ENCODE results near the gene BCL2L11.
A peak's percentile ranks its signal among the peaks of the same experiment; 100 is the strongest.

Gene BCL2L11

DNA sequence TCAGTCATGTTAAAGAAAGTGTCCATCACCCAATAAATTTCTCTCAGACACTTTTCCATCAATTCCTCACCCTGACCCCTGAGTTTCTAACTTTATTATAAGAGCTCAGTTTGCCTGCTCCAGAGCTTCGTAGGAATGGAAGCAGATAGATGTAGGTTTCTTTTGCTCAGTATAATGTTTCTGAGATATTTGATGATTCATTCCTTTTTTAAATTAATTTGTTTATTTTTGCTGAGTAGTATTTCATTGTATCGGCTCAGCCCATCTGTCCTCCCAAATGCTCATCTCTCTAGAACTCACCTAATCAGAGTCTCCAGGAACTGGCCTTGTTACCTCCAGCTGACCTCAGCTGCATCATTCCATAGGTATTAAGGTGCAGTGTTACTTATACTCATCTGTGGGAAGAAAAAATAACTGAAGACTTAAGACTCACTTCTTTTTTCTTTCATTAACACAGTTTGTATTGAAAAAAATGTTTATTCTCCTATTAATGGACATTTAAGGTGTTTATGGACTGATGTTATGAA is 11.9 kb upstream of the BCL2L11 start:
- no peak for DNase-seq (ENCODE audit: low read depth)
- no peak overlapping the region for H3K4me3 ChIP-seq (ENCODE audit: low read depth, low read length)
- TF ChIP-seq, protein P1, sequence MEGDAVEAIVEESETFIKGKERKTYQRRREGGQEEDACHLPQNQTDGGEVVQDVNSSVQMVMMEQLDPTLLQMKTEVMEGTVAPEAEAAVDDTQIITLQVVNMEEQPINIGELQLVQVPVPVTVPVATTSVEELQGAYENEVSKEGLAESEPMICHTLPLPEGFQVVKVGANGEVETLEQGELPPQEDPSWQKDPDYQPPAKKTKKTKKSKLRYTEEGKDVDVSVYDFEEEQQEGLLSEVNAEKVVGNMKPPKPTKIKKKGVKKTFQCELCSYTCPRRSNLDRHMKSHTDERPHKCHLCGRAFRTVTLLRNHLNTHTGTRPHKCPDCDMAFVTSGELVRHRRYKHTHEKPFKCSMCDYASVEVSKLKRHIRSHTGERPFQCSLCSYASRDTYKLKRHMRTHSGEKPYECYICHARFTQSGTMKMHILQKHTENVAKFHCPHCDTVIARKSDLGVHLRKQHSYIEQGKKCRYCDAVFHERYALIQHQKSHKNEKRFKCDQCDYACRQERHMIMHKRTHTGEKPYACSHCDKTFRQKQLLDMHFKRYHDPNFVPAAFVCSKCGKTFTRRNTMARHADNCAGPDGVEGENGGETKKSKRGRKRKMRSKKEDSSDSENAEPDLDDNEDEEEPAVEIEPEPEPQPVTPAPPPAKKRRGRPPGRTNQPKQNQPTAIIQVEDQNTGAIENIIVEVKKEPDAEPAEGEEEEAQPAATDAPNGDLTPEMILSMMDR (IDR thresholded peaks at IDR 0.05; ENCODE audit: insufficient read depth, low read depth, low read length, missing control alignments) = no peak

DNA sequence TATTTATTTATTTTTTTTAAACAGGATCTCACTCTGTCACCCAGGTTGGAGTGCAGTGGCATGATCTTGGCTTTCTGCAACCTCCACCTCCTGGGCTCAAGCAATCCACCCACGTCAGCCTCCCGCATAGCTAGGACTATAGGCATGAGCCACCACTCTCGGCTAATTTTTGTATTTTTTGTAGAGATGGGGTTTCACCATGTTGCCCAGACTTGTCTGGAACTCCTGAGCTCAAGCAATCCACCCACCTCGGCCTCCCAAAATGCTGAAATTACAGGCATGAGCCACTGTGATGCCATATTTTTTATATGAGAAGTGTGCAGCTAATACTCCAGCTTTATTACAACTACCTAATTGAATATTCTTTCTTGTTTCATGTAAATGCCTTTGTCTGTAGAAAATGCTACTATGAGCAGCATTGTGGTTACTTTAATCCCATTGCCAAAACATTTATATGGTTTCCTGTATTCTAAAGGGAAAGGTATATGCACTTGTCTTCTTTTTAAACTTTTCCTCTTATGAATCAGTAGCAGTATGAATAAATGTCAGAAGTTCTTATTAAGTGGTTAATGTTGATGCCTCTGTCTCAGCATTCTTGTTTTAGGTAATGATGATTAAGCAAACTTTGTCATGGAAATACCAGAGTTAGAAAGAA is 9.5 kb upstream of the BCL2L11 start:
- TF ChIP-seq, protein P1 (IDR thresholded peaks at IDR 0.05; ENCODE audit: insufficient read depth, low read depth, low read length, missing control alignments) = no peak
- no peak for DNase-seq (ENCODE audit: low read depth)
- no peak overlapping the region for H3K4me3 ChIP-seq (ENCODE audit: low read depth, low read length)

DNA sequence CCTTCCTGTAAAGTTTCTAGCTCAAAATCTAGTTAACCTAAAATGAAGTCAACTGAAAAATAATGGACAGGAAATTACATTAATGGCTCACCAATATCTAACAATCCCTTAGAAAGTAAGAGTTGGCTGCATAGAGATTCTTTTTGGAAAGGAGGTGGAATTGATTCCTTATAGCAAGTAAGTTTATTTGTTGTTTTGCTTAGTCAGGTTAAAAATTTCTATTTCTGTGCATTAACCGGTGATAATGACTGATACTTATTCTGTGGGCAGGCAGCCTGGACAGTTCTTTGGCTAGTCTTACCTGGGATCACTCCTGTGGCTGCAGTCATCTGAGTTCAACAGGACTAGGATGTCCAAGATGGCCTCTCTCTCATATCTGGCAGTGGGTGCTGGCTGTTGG is 6.9 kb upstream of the BCL2L11 start:
- TF ChIP-seq, protein P1 (IDR thresholded peaks at IDR 0.05; ENCODE audit: insufficient read depth, low read depth, low read length, missing control alignments) = no peak
- no peak for DNase-seq (ENCODE audit: low read depth)
- H3K4me3 ChIP-seq (ENCODE audit: low read depth, low read length) = no peak overlapping the region

DNA sequence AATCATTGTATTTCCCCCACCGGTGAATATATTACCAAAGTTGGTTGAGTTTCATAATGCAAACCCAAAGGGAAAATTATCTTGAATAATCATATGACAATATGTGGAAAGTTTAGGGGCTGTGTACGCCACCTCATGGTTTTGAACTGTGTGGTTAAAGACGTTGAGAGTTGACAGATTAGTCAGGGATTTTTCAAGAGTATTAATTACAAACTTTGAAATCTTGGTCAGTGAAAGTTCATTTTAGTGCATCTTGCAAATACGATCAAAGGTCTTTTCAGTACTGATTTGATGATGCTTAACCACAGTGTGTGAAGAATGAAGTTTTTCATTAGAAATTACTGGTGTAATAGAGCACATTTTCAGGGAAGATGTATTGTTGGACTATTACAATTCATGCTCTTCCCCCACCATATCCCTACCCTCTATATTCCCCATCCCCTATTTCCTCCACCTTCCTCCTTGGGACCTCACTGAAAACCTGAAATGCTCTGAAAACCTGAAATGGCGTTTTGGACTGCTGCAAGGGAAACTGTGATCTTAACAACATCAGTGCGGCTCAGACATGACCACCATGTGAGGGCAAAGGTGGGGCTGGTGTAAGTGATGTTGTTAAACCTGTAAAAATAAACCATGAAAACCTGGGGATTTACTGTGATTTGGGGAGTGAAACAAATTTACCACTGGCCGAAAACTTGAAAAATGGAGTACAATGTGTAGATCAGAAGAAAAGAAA is 4.5 kb upstream of the BCL2L11 start:
- no peak overlapping the region for H3K4me3 ChIP-seq (ENCODE audit: low read depth, low read length)
- peak; percentile 74 for DNase-seq (ENCODE audit: low read depth)
- TF ChIP-seq, protein P1 (IDR thresholded peaks at IDR 0.05; ENCODE audit: insufficient read depth, low read depth, low read length, missing control alignments) = no peak

DNA sequence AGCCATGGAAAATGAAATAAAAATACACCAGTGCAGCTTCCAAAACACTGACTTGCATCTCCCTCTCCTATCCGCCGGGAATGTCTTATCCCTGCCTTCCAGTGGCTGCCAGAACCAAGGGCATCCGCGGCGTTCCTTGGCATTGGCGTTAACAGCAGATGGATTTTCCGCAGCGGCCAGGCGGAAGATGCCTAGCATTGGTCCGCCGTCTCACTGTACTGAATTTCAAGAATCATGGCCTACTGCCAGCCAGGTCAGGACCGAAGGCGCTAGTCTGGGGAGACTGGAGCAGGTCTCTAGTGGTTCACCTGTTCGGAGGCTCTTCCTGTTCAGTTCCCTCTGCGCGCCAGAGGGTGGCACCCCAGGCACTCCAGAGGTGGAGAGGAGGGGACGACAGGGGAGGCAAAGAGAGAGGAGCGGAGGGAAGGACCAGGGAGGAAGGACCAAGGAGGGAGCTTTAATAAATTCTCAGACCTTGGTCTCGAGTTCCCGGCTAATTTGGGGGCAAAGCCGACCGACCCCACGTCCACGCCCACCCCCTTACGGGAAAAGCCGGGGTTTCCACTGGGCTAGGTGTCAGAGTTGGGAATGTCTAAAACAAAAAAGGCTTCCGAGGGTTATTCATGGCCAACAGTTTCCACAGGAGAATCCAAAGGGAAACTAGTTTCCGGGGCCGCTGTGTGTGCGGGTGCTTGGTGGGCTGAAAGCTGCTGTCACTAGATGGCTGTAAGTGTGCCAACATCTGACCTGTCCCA is 3.7 kb upstream of the BCL2L11 start:
- peak; percentile 81 for DNase-seq (ENCODE audit: low read depth)
- H3K4me3 ChIP-seq (ENCODE audit: low read depth, low read length) = no peak overlapping the region
- TF ChIP-seq, protein P1 (IDR thresholded peaks at IDR 0.05; ENCODE audit: insufficient read depth, low read depth, low read length, missing control alignments) = peak; percentile 85

DNA sequence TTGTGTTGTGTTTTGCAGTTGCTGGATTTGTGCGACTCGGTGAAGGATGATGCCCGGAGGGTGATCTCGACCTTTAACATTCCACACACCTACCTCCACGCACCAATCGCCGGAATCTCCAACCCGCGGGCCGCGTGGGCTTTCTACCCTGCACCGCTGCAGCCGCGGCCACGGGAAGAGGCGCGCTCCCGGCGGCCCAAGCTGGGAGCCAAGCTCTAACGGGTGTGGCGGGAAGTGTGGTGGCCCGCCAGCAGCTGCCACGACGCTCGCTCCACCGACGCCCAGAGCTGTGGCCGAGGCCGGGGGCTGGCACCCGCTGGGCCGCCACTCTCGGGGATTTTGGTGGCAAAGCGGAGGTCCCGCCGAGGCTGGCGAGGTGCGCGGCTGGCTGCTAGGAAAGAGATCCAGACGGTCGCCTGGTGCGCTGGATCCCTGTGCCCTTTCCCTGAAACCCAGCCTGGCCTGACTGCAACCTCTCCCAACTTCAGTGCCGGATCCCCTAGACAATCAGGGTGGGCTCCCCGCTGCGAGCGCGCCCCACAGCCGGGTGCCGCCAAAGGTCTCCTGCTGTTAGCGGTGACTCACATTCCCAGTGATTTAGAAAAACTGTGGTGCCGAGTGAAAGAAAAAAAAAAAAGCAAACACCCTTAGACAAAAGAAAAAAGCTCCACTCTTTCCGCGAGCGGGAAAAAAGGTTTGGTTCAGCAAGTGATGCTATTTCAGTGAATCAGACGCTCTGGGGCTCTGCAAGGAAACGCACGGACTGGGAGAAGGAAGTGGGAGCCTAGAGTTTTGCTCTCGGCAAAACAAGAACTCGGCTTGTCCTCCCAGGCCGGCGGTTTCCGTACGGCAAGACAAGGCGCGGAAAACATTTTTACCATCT is 2.9 kb upstream of the BCL2L11 start:
- DNase-seq (ENCODE audit: low read depth) = peak; percentile 22
- TF ChIP-seq, protein P1 (IDR thresholded peaks at IDR 0.05; ENCODE audit: insufficient read depth, low read depth, low read length, missing control alignments) = no peak
- no peak overlapping the region; the same call in none of the 2 replicates for H3K4me3 ChIP-seq (ENCODE audit: low read depth, low read length)

Data from GM12865 (cell line).